Right lobe of liver (tissue), 6 donors: ENCODE measurements around the gene SMARCA2. TPM values are rescaled to one million over a fixed set of nuclear protein-coding genes. Genes with fewer than 3 reads are reported as not detected.
A peak's percentile ranks its signal among the peaks of the same experiment; 100 is the strongest.

Experiments used
- ATAC-seq, 4 donors: fragments of 200-7000 bp; cut with Tn5 transposase; one replicate each; pipeline ENCODE4 v1.9.1; 2020; ENCODE audit warnings: mild to moderate bottlenecking in 4 of 4, moderate library complexity in 4 of 4
- DNase-seq, 3 donors: peaks; one replicate each; pipeline ENCODE4 v3.0.0-alpha.2; 2020
- H3K27ac ChIP-seq, 3 donors: fragments of 200-600 bp; one replicate each; pipeline ENCODE4 v1.8.0; 2022
- H3K27me3 ChIP-seq, 2 donors: fragments of 200-600 bp; one replicate each; pipeline ENCODE4 v1.8.0; 2022
- H3K36me3 ChIP-seq, 4 donors: fragments of 200-600 bp; sonication (generic) in 1 of 4; one replicate each; pipeline versions ENCODE4 v1.5.1 to v1.8.0; 2017 to 2022; ENCODE audit warnings: control low read depth in 1 of 4
- H3K4me1 ChIP-seq, 4 donors: fragments of 200-600 bp; sonication (generic) in 1 of 4; one replicate each; pipeline versions ENCODE4 v1.5.1 to v1.8.0; 2017 to 2022; ENCODE audit warnings: control low read depth in 1 of 4
- H3K4me3 ChIP-seq, 3 donors: fragments of 200-600 bp; one replicate each; pipeline ENCODE4 v1.8.0; 2022
- H3K9me3 ChIP-seq, 4 donors: fragments of 200-600 bp; sonication (generic) in 1 of 4; one replicate each; pipeline versions ENCODE4 v1.5.1 to v1.8.0; 2017 to 2022; ENCODE audit warnings: control low read depth in 1 of 4
- POLR2A ChIP-seq: fragments of 450-650 bp; IDR thresholded peaks from one replicate; pipeline ENCODE4 v1.6.1; 2017; ENCODE audit warnings: antibody characterized with exemption, mild to moderate bottlenecking
- WGBS: methylation state at CpG from one replicate; pipeline ENCODE4 v1.1.6; 2018; ENCODE audit warnings: low coverage, low lambda C conversion rate; ENCODE audit not compliant: insufficient coverage; ENCODE audit errors: missing lambda C conversion rate; 5-methylcytosine and 5-hydroxymethylcytosine counted together
- intact Hi-C, 2 donors: fragments of 100-400 bp; cut with DNase I; formaldehyde crosslinking; loops; one replicate each; pipeline versions ENCODE4 v1.11.2 to v1.14.1; 2022
- total RNA-seq, 6 experiments: library from RNA; depleted of rRNA in 2 of 6; stranded (reverse); fragments of >200 nt in 2 of 6; fragmentation: NEBNext Ultra II Directional in 3 of 6; extraction: Animal tissue kit (Norgen Biotek cat#: 25700) in 3 of 6; gene quantifications; one replicate each; pipeline versions ENCODE4 v1.1.0 to v1.2.4, GENCODE V29; 2016 to 2023
- TF ChIP-seq, protein P1 (sequence below), 4 donors: fragments of 200-600 bp in 3 of 4; fragments of 450-650 bp in 1 of 4; IDR thresholded peaks; one replicate each; pipeline versions ENCODE4 v1.5.1 to v1.8.0; 2016 to 2022; ENCODE audit warnings: antibody characterized with exemption in 4 of 4, mild to moderate bottlenecking in 2 of 4
- donor health status: DM: no; HTN: yes; CAD: no.
- donor health status: DM: no; HTN: no; CAD: no.
- donor health status: DM: no; HTN: no; CAD: no.
- donor health status: DM: no; HTN: yes; CAD: no.
- donor health status: DM: no; HTN: yes; CAD: no.

The SMARCA2 gene
- total RNA-seq, 6 experiments from 2014 or later: 46.2 to 97.8 (median 62.4) TPM

DNA sequence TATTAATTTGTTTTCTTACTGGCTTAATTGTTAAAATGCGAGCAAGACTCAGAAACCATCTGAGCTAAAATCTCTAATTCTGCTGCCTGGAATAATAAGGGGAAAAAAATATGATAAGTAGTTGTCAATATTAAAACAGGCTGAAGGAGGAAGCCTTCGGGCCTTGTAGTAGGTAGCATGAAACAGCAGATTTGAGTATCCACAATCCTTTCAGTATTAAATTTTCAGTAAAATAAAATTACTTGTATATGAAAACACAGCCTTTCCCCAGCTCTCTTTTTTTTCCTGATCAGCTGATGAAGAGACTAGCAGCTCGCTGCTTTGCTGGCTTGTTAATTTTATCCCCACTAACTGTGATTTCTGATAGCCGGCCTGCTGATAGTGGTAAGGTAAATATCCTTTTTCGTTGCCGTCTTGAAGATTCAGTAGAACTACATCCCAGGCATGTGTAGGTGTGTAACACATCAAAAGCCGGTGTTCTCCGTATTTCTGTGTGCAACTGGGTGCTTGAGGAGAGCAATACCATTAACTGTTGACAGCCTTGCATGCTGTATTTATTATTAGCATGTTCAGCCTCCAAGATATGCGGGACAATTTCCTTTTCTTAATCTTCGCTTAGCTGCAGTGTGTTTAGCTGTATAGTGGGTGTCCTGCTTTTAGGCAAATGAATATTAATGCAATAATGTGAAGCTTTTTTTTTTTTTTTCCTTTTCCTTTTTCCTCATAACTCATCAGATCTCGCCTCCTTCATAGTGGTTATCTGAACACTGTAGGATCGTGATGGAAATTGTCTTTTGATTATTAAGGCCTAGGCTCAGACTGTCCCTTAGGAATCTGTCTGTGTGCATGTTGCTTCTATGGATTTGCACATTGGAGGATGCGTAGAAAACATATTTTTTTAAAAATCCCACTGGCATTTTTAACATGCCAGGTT is 144.6 kb downstream of the SMARCA2 start:
- no peak overlapping the region for H3K4me3 ChIP-seq
- H3K27me3 ChIP-seq: no peaks in the 10 kb centered on the region
- TF ChIP-seq, protein P1, sequence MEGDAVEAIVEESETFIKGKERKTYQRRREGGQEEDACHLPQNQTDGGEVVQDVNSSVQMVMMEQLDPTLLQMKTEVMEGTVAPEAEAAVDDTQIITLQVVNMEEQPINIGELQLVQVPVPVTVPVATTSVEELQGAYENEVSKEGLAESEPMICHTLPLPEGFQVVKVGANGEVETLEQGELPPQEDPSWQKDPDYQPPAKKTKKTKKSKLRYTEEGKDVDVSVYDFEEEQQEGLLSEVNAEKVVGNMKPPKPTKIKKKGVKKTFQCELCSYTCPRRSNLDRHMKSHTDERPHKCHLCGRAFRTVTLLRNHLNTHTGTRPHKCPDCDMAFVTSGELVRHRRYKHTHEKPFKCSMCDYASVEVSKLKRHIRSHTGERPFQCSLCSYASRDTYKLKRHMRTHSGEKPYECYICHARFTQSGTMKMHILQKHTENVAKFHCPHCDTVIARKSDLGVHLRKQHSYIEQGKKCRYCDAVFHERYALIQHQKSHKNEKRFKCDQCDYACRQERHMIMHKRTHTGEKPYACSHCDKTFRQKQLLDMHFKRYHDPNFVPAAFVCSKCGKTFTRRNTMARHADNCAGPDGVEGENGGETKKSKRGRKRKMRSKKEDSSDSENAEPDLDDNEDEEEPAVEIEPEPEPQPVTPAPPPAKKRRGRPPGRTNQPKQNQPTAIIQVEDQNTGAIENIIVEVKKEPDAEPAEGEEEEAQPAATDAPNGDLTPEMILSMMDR (IDR thresholded peaks at IDR 0.05): no peak
- no peak for TF ChIP-seq POLR2A
- peak; percentile 8 to 29 (median 24) for ATAC-seq
- peaks cover 0 to 14% (median 3%) of the 10 kb centered on the region in 4 donors for H3K36me3 ChIP-seq
- WGBS: 45% methylated on average over 13 of the region's 13 CpGs
- H3K9me3 ChIP-seq: no peaks in the 10 kb centered on the region
- peaks cover 0 to 8% (median 0%) of the 10 kb centered on the region in 4 donors for H3K4me1 ChIP-seq
- intact Hi-C loops: no loop called here
- no peak for DNase-seq
- peak overlapping the region in 2 of 3 donors; percentile 25 to 32 for H3K27ac ChIP-seq

DNA sequence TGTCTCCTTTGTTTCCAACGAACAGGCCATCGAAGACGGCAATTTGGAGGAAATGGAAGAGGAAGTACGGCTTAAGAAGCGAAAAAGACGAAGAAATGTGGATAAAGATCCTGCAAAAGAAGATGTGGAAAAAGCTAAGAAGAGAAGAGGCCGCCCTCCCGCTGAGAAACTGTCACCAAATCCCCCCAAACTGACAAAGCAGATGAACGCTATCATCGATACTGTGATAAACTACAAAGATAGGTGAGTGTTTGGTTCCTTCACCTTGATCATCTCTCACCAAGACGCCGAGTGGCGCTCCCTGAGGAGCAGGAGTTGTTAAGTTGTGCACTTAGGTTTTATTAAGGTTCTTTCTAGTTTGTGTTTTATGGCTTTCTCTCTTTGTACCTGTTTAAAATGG is 146.5 kb downstream of the SMARCA2 start:
- Histone ChIP-seq H3K4me3 (no peak overlapping the region), H3K27ac (no peak overlapping the region), H3K36me3 (peaks cover 0 to 14% (median 3%) of the 10 kb centered on the region in 4 donors), H3K9me3 (no peaks in the 10 kb centered on the region), H3K4me1 (peaks cover 0 to 8% (median 0%) of the 10 kb centered on the region in 4 donors), H3K27me3 (no peaks in the 10 kb centered on the region)
- DNase-seq (no peak), ATAC-seq (no peak)
- TF ChIP-seq, protein P1 (IDR thresholded peaks at IDR 0.05): no peak
- TF ChIP-seq POLR2A: no peak
- intact Hi-C loops: no loop called here
- WGBS: 77% methylated on average over 10 of the region's 13 CpGs

DNA sequence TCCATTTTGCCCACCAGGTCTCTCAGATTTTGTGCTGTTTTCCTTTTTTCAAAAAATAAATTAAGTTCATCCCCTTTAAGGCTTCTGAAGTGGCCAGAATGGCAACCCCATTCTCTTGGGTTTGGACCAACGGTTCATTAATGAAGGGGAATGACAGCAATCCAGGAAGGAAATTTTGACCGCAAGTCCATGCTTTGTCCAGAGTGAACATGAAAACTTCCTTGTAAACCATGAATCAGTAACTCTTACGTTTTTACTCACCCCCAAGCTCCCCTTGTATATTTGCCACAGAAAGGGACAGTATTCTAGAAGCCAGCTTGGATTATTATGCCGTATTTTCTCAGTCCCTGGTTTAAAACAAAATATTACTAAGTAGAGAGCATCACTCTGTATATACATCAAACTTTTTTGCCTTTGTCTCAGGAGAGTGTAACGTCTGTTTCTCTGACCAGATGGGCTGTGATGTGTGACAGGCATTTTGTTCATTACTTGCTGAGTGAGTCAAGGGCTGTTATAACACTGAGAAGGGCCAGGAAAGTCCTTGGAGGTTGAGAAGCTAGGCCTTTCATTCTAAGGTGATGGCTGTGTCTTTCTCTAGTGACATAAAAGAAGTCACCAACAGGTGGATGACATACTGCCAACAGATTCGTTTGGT is 148.2 kb downstream of the SMARCA2 start:
- Histone ChIP-seq H3K9me3 (no peaks in the 10 kb centered on the region), H3K27ac (no peak overlapping the region), H3K4me3 (no peak overlapping the region), H3K36me3 (peaks cover 0 to 14% (median 3%) of the 10 kb centered on the region in 4 donors), H3K27me3 (no peaks in the 10 kb centered on the region), H3K4me1 (no peaks in the 10 kb centered on the region)
- no peak for DNase-seq
- 64% methylated on average over 6 of the region's 6 CpGs for WGBS
- no peak for ATAC-seq
- TF ChIP-seq, protein P1 (IDR thresholded peaks at IDR 0.05): no peak
- TF ChIP-seq POLR2A: no peak
- intact Hi-C loops: no loop called here

DNA sequence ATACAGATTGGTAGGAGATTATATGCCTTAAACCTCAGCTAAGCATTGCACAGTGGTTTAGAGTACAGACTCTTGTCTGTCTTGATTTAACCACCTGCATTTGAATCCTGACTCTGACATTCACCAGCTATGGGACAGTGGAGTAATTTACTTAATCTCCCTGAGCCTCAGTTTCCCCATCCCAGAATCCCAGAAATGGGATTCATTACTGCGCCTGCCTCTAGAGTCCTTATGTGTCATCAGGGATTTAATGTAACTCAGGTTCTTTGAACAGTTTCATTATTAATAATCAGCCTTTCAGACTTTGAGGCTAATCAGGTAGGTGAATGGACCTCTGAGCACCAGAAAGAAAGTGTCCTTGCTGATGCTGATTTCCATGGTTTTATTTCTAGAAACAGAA is 149.1 kb downstream of the SMARCA2 start:
- 91% methylated on average over 1 of the region's 1 CpG for WGBS
- Histone ChIP-seq H3K36me3 (peaks cover 0 to 20% (median 3%) of the 10 kb centered on the region in 4 donors), H3K4me3 (no peak overlapping the region), H3K27me3 (no peaks in the 10 kb centered on the region), H3K4me1 (no peaks in the 10 kb centered on the region), H3K9me3 (no peaks in the 10 kb centered on the region), H3K27ac (no peak overlapping the region)
- ATAC-seq (no peak), DNase-seq (no peak)
- TF ChIP-seq, protein P1 (IDR thresholded peaks at IDR 0.05): no peak
- no peak for TF ChIP-seq POLR2A
- intact Hi-C loops: no loop called here
